ENCODE results near the gene APOB.

The APOB gene

GRCh38 chr2:21055879-21056790 is 12.3 kb upstream of the APOB start:
- no peak for TF ChIP-seq CTCF (IDR thresholded peaks at IDR 0.05)
- TF ChIP-seq ZFX (IDR thresholded peaks at IDR 0.05; ENCODE audit: borderline replicate concordance): no peak
- no peak overlapping the region for H3K27ac ChIP-seq

GRCh38 chr2:21055451-21055850 is 11.6 kb upstream of the APOB start:
- TF ChIP-seq ZFX (IDR thresholded peaks at IDR 0.05; ENCODE audit: borderline replicate concordance): no peak
- no peak for TF ChIP-seq CTCF (IDR thresholded peaks at IDR 0.05)
- no peak overlapping the region for H3K27ac ChIP-seq

- TF ChIP-seq ZFX (IDR thresholded peaks at IDR 0.05; ENCODE audit: borderline replicate concordance): no peak
- no peak for TF ChIP-seq CTCF (IDR thresholded peaks at IDR 0.05)
- no peak overlapping the region for H3K27ac ChIP-seq
These were observed 10.1 kb upstream of the APOB start for GRCh38 chr2:21054011-21054410.

GRCh38 chr2:21052044-21052443 is 8.2 kb upstream of the APOB start:
- H3K27ac ChIP-seq: no peak overlapping the region
- no peak for TF ChIP-seq ZFX (IDR thresholded peaks at IDR 0.05; ENCODE audit: borderline replicate concordance)
- no peak for TF ChIP-seq CTCF (IDR thresholded peaks at IDR 0.05)

- no peak overlapping the region for H3K27ac ChIP-seq
- TF ChIP-seq ZFX (IDR thresholded peaks at IDR 0.05; ENCODE audit: borderline replicate concordance) (no peak), CTCF (IDR thresholded peaks at IDR 0.05) (no peak)
These were observed 6.3 kb upstream of the APOB start for GRCh38 chr2:21050164-21050563.

- no peak overlapping the region for H3K27ac ChIP-seq
- TF ChIP-seq CTCF (IDR thresholded peaks at IDR 0.05) (no peak), ZFX (IDR thresholded peaks at IDR 0.05; ENCODE audit: borderline replicate concordance) (no peak)
These were observed 3.5 kb upstream of the APOB start for GRCh38 chr2:21047141-21048009.
